AG08396 (cell line): ENCODE measurements around the gene PFN3.

Source experiments
- DNase-seq: peaks from one replicate; pipeline ENCODE4 v3.0.0; 2012; ENCODE audit warnings: low spot score, mixed read lengths

PFN3 gene

GRCh38 chr5:177399997-177400868 lies at the start of gene PFN3:
TSS of gene PFN3 (minus strand) at chr5:177400661. CDS start at chr5:177400576, 85 bp downstream.
- no peak for DNase-seq

GRCh38 chr5:177449140-177450061 lies 48.9 kb upstream of the PFN3 start:
- no peak for DNase-seq

- no peak for DNase-seq
Measured at GRCh38 chr5:177448244-177448950, 47.9 kb upstream of the PFN3 start.

GRCh38 chr5:177447611-177448243 lies 47.3 kb upstream of the PFN3 start:
- peak; percentile 77 for DNase-seq

- peak; percentile 79 for DNase-seq
Measured at GRCh38 chr5:177447066-177447610, 46.7 kb upstream of the PFN3 start.

- peak; percentile 94 for DNase-seq
Measured at GRCh38 chr5:177446200-177447065, 46.0 kb upstream of the PFN3 start, which contains the start of gene PRR7. TSS of gene PRR7 (plus strand) at chr5:177446814. CDS start at chr5:177455068, 8,254 bp downstream.

- no peak for DNase-seq
Measured at GRCh38 chr5:177445917-177446199, 45.4 kb upstream of the PFN3 start.

GRCh38 chr5:177445052-177445916 lies 44.8 kb upstream of the PFN3 start:
- no peak for DNase-seq

GRCh38 chr5:177444106-177445051 lies 43.9 kb upstream of the PFN3 start:
- no peak for DNase-seq

GRCh38 chr5:177443144-177443983 lies 42.9 kb upstream of the PFN3 start:
- no peak for DNase-seq

GRCh38 chr5:177442066-177442826 lies 41.8 kb upstream of the PFN3 start:
- no peak for DNase-seq

- no peak for DNase-seq
Measured at GRCh38 chr5:177440990-177441780, 40.7 kb upstream of the PFN3 start.

- no peak for DNase-seq
Measured at GRCh38 chr5:177440211-177440989, 39.9 kb upstream of the PFN3 start.

GRCh38 chr5:177439518-177440053 lies 39.1 kb upstream of the PFN3 start:
- DNase-seq = no peak

GRCh38 chr5:177438468-177438867 lies 38.0 kb upstream of the PFN3 start:
- no peak for DNase-seq
